Activated naive CD4-positive, alpha-beta T cell treated with anti-CD3 and anti-CD28 coated beads, Interleukin-2, amount 10 ng/mL, durations not matched to agents 7 days and 5 days (primary cell): Measurements from ENCODE around the gene DNAAF6.
"Not testable (repeated sequence)": the region's sequence is repeated elsewhere in the genome, so short reads cannot be mapped to it uniquely, and the experiment has no call there.

Experiments used
- CTCF ChIA-PET: fragments of 350-600 bp; sonication (Branson Sonifier 250); formaldehyde crosslinking; loops from one replicate; lab custom pipeline; 2021; ENCODE audit warnings: antibody characterized with exemption; lab: Charles Lee
- DNase-seq: peaks from one replicate; pipeline ENCODE4 v3.0.0-alpha.2; 2020
- H3K27ac Mint-ChIP-seq: one replicate; pipeline ENCODE4 v1.8.0; 2021; ENCODE audit warnings: mild to moderate bottlenecking, moderate library complexity, mixed read lengths
- H3K27me3 Mint-ChIP-seq: one replicate; pipeline ENCODE4 v1.8.0; 2021; ENCODE audit warnings: mild to moderate bottlenecking, mixed read lengths
- H3K36me3 Mint-ChIP-seq: one replicate; pipeline ENCODE4 v1.8.0; 2021; ENCODE audit warnings: mixed read lengths
- H3K4me1 Mint-ChIP-seq: one replicate; pipeline ENCODE4 v1.8.0; 2021; ENCODE audit warnings: mixed read lengths
- H3K4me3 Mint-ChIP-seq: one replicate; pipeline ENCODE4 v1.8.0; 2021; ENCODE audit warnings: mild to moderate bottlenecking, moderate library complexity, mixed read lengths
- H3K9me3 Mint-ChIP-seq: one replicate; pipeline ENCODE4 v1.8.0; 2021; ENCODE audit warnings: mixed read lengths

The DNAAF6 gene

GRCh38 chrX:107205770-107206696 lies at the start of gene DNAAF6, which contains the start of gene NUP62CL:
Gene DNAAF6 (plus strand): TSS chrX:107206611. CDS start chrX:107212876, 6,265 bp downstream.
Gene NUP62CL (minus strand): TSS chrX:107206433. CDS start chrX:107175146, 31,287 bp downstream.
- no peaks in the 10 kb centered on the region for H3K36me3 Mint-ChIP-seq
- H3K4me3 Mint-ChIP-seq = peak within 1 kb of the TSS; percentile 86
- H3K27me3 Mint-ChIP-seq = peaks cover 7% of the 10 kb centered on the region
- no peaks in the 10 kb centered on the region for H3K9me3 Mint-ChIP-seq
- H3K27ac Mint-ChIP-seq = peak within 1 kb of the TSS; percentile 11
- CTCF ChIA-PET = no interaction called here
- DNase-seq = peak; percentile 78
- peaks cover 9% of the 10 kb centered on the region for H3K4me1 Mint-ChIP-seq

DNA sequence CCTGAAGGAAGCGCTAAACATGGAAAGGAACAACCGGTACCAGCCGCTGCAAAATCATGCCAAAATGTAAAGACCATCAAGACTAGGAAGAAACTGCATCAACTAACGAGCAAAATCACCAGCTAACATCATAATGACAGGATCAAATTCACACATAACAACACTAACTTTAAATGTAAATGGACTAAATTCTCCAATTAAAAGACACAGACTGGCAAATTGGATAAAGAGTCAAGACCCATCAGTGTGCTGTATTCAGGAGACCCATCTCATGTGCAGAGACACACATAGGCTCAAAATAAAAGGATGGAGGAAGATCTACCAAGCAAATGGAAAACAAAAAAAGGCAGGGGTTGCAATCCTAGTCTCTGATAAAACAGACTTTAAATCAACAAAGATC lies 48.8 kb upstream of the DNAAF6 start:
- H3K36me3 Mint-ChIP-seq, DNase-seq, H3K9me3 Mint-ChIP-seq, H3K27me3 Mint-ChIP-seq, CTCF ChIA-PET, H3K4me3 Mint-ChIP-seq, H3K27ac Mint-ChIP-seq, H3K4me1 Mint-ChIP-seq: not testable (repeated sequence)

DNA sequence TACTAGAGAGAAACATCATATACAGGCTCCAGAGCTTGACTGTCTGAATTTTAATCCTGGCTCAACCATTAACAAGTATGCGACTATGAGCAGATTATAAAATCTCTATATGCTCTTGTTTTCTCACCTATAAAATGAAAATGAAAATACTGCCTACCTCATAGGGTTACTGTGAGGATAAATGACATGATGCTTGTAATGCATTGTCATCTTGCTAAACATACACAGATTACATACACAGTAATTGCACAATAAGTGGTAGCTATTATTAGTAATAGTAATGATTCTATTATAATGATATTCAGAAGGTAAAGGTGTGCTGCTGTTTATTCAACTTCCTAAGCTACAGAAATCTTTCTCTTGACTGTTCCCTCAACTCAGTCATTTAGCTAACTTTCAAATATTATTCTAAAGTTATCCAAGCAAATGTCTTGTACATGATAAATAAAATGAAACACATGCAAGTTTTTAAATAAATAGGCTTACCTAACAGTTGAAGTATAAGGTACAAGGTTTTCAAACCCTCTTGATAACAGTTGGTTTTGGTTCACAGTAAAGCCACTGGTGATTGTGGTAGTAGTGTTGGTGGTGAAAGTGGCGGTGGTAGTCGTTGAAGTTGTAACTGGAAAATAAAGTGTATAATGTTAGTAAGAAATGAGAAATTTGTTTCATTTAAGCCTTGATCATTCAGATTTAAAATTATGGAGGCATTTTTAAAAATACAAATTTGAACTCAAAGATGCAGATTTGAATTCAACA lies 39.1 kb upstream of the DNAAF6 start:
- H3K4me3 Mint-ChIP-seq = no peak overlapping the region
- CTCF ChIA-PET = no interaction called here
- no peaks in the 10 kb centered on the region for H3K9me3 Mint-ChIP-seq
- no peak overlapping the region for H3K27ac Mint-ChIP-seq
- H3K4me1 Mint-ChIP-seq = no peaks in the 10 kb centered on the region
- H3K36me3 Mint-ChIP-seq = no peaks in the 10 kb centered on the region
- no peak for DNase-seq
- H3K27me3 Mint-ChIP-seq = no peaks in the 10 kb centered on the region

DNA sequence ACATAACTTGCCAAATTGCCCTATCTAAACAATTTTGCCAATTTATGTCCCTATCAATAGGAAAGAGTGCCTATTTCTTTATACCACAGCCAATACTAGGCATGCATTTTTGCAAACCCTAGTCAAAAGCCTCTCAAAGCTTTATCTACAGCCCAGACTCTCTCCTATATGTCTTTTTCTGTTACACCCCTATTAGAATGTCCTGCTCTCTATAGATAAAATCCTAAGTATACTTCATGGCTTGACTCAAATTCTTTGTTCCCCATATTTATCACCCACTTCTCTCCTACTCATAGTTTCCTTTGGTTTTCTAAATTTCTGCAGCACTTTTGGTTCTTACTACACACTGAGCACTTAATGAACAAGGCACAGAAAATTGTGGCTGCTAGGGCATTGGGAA lies 38.2 kb upstream of the DNAAF6 start:
- Mint-ChIP-seq H3K36me3 (no peaks in the 10 kb centered on the region), H3K27me3 (no peaks in the 10 kb centered on the region), H3K4me3 (no peak overlapping the region), H3K4me1 (no peaks in the 10 kb centered on the region), H3K9me3 (no peaks in the 10 kb centered on the region), H3K27ac (no peak overlapping the region)
- no peak for DNase-seq
- CTCF ChIA-PET = no interaction called here

GRCh38 chrX:107168712-107169111 lies 37.7 kb upstream of the DNAAF6 start:
- CTCF ChIA-PET = no interaction called here
- Mint-ChIP-seq H3K36me3 (no peaks in the 10 kb centered on the region), H3K9me3 (no peaks in the 10 kb centered on the region), H3K27ac (no peak overlapping the region), H3K4me3 (no peak overlapping the region), H3K4me1 (no peaks in the 10 kb centered on the region), H3K27me3 (no peaks in the 10 kb centered on the region)
- DNase-seq = no peak

GRCh38 chrX:107171369-107172102 lies 34.9 kb upstream of the DNAAF6 start:
- CTCF ChIA-PET = no interaction called here

GRCh38 chrX:107197319-107197718 lies 9.1 kb upstream of the DNAAF6 start:
- H3K9me3 Mint-ChIP-seq = no peaks in the 10 kb centered on the region
- H3K27ac Mint-ChIP-seq = no peak overlapping the region
- H3K36me3 Mint-ChIP-seq = no peaks in the 10 kb centered on the region
- H3K27me3 Mint-ChIP-seq = peaks cover 4% of the 10 kb centered on the region
- no peak overlapping the region for H3K4me3 Mint-ChIP-seq
- CTCF ChIA-PET = no interaction called here
- no peaks in the 10 kb centered on the region for H3K4me1 Mint-ChIP-seq
- DNase-seq = no peak

More at GRCh38 chrX:107171369-107172102, 34.9 kb upstream of the DNAAF6 start:
- Mint-ChIP-seq H3K4me3 (no peak overlapping the region), H3K27ac (no peak overlapping the region), H3K4me1 (no peaks in the 10 kb centered on the region), H3K27me3 (no peaks in the 10 kb centered on the region), H3K36me3 (no peaks in the 10 kb centered on the region), H3K9me3 (no peaks in the 10 kb centered on the region)
- no peak for DNase-seq

DNA sequence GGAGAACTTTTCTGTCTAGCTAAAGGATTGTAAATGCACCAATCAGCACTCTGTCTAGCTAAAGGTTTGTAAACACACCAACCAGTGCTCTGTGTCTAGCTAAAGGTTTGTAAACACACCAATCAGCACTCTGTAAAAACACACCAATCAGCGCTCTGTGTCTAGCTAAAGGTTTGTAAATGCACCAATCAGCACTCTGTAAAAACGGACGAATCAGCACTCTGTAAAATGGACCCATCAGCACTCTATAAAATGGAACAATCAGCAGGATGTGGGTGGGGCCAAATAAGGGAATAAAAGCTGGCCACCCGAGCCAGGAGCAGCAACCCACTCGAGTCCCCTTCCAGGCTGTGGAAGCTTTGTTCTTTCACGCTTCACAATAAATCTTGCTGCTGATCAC lies 8.3 kb upstream of the DNAAF6 start:
- H3K4me1 Mint-ChIP-seq, H3K9me3 Mint-ChIP-seq, H3K27me3 Mint-ChIP-seq, DNase-seq, H3K27ac Mint-ChIP-seq, H3K4me3 Mint-ChIP-seq, CTCF ChIA-PET, H3K36me3 Mint-ChIP-seq: not testable (repeated sequence)

- peaks cover 4% of the 10 kb centered on the region for H3K27me3 Mint-ChIP-seq
- CTCF ChIA-PET = no interaction called here
- DNase-seq = no peak
- no peaks in the 10 kb centered on the region for H3K4me1 Mint-ChIP-seq
- no peak overlapping the region for H3K4me3 Mint-ChIP-seq
- H3K27ac Mint-ChIP-seq = no peak overlapping the region
- H3K36me3 Mint-ChIP-seq = no peaks in the 10 kb centered on the region
- H3K9me3 Mint-ChIP-seq = no peaks in the 10 kb centered on the region
These were observed 6.9 kb upstream of the DNAAF6 start for GRCh38 chrX:107199491-107199890.

GRCh38 chrX:107204068-107204605 lies 2.3 kb upstream of the DNAAF6 start:
- CTCF ChIA-PET = no interaction called here
- no peak overlapping the region for H3K4me3 Mint-ChIP-seq
- H3K9me3 Mint-ChIP-seq = no peaks in the 10 kb centered on the region
- no peak overlapping the region for H3K27ac Mint-ChIP-seq
- H3K36me3 Mint-ChIP-seq = no peaks in the 10 kb centered on the region
- no peak for DNase-seq
- peaks cover 11% of the 10 kb centered on the region for H3K27me3 Mint-ChIP-seq
- H3K4me1 Mint-ChIP-seq = peaks cover 9% of the 10 kb centered on the region

GRCh38 chrX:107206697-107207065 lies 270 bp downstream of the DNAAF6 start:
- no peaks in the 10 kb centered on the region for H3K9me3 Mint-ChIP-seq
- no peak overlapping the region for H3K27ac Mint-ChIP-seq

GRCh38 chrX:107207089-107207488 lies 678 bp downstream of the DNAAF6 start:
- H3K27me3 Mint-ChIP-seq = peaks cover 7% of the 10 kb centered on the region
- no peaks in the 10 kb centered on the region for H3K9me3 Mint-ChIP-seq
- H3K36me3 Mint-ChIP-seq = no peaks in the 10 kb centered on the region
- no peak overlapping the region for H3K4me3 Mint-ChIP-seq
- H3K27ac Mint-ChIP-seq = no peak overlapping the region
- no peak for DNase-seq
- CTCF ChIA-PET = no interaction called here
- peaks cover 9% of the 10 kb centered on the region for H3K4me1 Mint-ChIP-seq

More at GRCh38 chrX:107206697-107207065, 270 bp downstream of the DNAAF6 start:
- Mint-ChIP-seq H3K27me3 (peaks cover 7% of the 10 kb centered on the region), H3K36me3 (no peaks in the 10 kb centered on the region), H3K4me3 (peak overlapping the region; percentile 86), H3K4me1 (peaks cover 9% of the 10 kb centered on the region)
- CTCF ChIA-PET = no interaction called here
- DNase-seq = no peak

DNA sequence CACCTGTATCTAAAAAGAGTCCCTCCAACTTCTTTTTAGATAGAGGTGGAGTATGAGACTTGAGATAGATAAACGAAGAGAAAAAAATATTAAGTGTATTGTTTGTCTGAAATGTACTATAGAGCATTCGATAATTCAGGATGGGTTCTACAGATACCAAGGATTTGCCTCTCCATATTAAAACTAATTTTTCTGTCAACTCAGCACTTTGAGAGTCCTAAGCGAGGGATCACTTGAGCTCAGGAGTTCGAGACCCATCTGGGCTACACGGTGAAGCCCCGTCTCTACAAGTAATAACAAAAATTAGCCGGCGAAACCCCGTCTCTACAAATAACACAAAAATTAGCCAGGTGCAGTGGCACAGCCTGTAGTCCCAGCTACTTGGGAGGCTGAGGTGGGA lies 1.5 kb downstream of the DNAAF6 start:
- peaks cover 9% of the 10 kb centered on the region for H3K4me1 Mint-ChIP-seq
- H3K27me3 Mint-ChIP-seq = peaks cover 7% of the 10 kb centered on the region
- H3K36me3 Mint-ChIP-seq = no peaks in the 10 kb centered on the region
- CTCF ChIA-PET = no interaction called here
- no peak overlapping the region for H3K4me3 Mint-ChIP-seq
- no peak for DNase-seq
- H3K9me3 Mint-ChIP-seq = no peaks in the 10 kb centered on the region
- no peak overlapping the region for H3K27ac Mint-ChIP-seq

DNA sequence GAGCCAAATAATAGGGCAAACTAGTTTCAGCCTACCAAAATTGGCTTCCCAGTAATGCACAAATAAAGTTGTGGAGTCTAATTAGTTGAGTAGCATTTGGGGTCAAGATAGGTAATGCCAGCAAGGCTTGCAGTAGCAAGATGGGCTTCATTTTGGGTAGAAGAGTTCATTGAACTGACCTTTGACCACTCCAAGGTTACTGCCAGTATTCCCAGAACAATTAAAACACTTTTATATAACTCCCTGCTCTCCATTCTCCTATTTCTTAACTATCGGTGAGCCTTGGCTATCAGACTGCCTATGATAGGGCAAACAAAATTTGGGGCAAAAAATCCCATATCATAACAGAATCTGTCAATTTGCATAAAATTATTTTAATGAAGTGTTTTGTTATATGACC lies 7.1 kb downstream of the DNAAF6 start:
- Mint-ChIP-seq H3K4me3 (no peak overlapping the region), H3K4me1 (no peaks in the 10 kb centered on the region), H3K27me3 (no peaks in the 10 kb centered on the region), H3K9me3 (no peaks in the 10 kb centered on the region), H3K27ac (no peak overlapping the region), H3K36me3 (no peaks in the 10 kb centered on the region)
- DNase-seq = no peak
- CTCF ChIA-PET = no interaction called here
